ENCODE results near the gene SEC11C. TPM values are rescaled to one million over a fixed set of nuclear protein-coding genes. Genes with fewer than 3 reads are reported as not detected.

The SEC11C gene
- polyA plus RNA-seq, 2 of the 4 experiments (the other 2 are of a cell fraction) = 66.5 to 94.9 TPM

DNA sequence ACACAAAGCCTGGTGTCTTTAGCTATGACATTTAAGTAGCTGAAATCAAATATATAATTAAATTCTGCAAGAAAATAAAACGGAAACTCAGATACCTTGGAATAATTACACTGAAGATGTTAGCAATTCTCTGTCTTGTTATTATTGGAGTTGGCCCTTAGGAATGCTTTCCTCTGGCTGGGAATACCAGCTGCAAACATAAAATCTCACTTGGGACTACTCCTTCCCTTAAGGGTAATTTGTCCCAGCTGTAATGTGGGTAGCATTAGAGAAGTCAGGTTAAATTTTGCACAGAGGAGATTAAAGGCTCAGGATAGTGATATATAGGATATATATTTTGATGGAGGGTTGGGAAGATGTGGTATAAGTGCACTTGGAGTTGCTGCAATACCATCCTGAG, 43.0 kb downstream of the SEC11C start:
- no peak for ATAC-seq
- H3K4me3 ChIP-seq = no peak overlapping the region
- no peak for DNase-seq (ENCODE audit: low read depth in 1 of 2, low spot score in 1 of 2)
- FAIRE-seq = no peak
- H3K4me1 ChIP-seq = no peaks in the 10 kb centered on the region
- TF ChIP-seq GATA3 (IDR thresholded peaks at IDR 0.05; ENCODE audit: borderline replicate concordance) (no peak), RARB (CRISPR knock-in tag; IDR thresholded peaks at IDR 0.05) (no peak), TFCP2L1 (CRISPR knock-in tag; IDR thresholded peaks at IDR 0.05) (no peak), ZFP36 (IDR thresholded peaks at IDR 0.05; ENCODE audit: borderline replicate concordance, partially characterized antibody) (no peak), SMC3 (IDR thresholded peaks at IDR 0.05) (no peak), HOXB5 (CRISPR knock-in tag; IDR thresholded peaks at IDR 0.05) (no peak), EHF (CRISPR knock-in tag; IDR thresholded peaks at IDR 0.05) (no peak), JUNB (IDR thresholded peaks at IDR 0.05) (no peak), PHF8 (IDR thresholded peaks at IDR 0.05; ENCODE audit: borderline replicate concordance, low read depth) (no peak), CBX8 (IDR thresholded peaks at IDR 0.05) (no peak), HOXA7 (CRISPR knock-in tag; IDR thresholded peaks at IDR 0.05) (no peak), KDM5A (IDR thresholded peaks at IDR 0.05) (no peak), MAFK (IDR thresholded peaks at IDR 0.05; ENCODE audit: partially characterized antibody) (no peak)
- TF ChIP-seq, protein P1, sequence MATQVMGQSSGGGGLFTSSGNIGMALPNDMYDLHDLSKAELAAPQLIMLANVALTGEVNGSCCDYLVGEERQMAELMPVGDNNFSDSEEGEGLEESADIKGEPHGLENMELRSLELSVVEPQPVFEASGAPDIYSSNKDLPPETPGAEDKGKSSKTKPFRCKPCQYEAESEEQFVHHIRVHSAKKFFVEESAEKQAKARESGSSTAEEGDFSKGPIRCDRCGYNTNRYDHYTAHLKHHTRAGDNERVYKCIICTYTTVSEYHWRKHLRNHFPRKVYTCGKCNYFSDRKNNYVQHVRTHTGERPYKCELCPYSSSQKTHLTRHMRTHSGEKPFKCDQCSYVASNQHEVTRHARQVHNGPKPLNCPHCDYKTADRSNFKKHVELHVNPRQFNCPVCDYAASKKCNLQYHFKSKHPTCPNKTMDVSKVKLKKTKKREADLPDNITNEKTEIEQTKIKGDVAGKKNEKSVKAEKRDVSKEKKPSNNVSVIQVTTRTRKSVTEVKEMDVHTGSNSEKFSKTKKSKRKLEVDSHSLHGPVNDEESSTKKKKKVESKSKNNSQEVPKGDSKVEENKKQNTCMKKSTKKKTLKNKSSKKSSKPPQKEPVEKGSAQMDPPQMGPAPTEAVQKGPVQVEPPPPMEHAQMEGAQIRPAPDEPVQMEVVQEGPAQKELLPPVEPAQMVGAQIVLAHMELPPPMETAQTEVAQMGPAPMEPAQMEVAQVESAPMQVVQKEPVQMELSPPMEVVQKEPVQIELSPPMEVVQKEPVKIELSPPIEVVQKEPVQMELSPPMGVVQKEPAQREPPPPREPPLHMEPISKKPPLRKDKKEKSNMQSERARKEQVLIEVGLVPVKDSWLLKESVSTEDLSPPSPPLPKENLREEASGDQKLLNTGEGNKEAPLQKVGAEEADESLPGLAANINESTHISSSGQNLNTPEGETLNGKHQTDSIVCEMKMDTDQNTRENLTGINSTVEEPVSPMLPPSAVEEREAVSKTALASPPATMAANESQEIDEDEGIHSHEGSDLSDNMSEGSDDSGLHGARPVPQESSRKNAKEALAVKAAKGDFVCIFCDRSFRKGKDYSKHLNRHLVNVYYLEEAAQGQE (IDR thresholded peaks at IDR 0.05) = no peak
- TF ChIP-seq, protein P2, sequence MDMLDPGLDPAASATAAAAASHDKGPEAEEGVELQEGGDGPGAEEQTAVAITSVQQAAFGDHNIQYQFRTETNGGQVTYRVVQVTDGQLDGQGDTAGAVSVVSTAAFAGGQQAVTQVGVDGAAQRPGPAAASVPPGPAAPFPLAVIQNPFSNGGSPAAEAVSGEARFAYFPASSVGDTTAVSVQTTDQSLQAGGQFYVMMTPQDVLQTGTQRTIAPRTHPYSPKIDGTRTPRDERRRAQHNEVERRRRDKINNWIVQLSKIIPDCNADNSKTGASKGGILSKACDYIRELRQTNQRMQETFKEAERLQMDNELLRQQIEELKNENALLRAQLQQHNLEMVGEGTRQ (IDR thresholded peaks at IDR 0.05) = no peak
- TF ChIP-seq, protein P3, sequence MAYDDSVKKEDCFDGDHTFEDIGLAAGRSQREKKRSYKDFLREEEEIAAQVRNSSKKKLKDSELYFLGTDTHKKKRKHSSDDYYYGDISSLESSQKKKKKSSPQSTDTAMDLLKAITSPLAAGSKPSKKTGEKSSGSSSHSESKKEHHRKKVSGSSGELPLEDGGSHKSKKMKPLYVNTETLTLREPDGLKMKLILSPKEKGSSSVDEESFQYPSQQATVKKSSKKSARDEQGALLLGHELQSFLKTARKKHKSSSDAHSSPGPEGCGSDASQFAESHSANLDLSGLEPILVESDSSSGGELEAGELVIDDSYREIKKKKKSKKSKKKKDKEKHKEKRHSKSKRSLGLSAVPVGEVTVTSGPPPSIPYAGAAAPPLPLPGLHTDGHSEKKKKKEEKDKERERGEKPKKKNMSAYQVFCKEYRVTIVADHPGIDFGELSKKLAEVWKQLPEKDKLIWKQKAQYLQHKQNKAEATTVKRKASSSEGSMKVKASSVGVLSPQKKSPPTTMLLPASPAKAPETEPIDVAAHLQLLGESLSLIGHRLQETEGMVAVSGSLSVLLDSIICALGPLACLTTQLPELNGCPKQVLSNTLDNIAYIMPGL (CRISPR knock-in tag; IDR thresholded peaks at IDR 0.05; ENCODE audit: borderline replicate concordance) = no peak
- ChIA-PET POLR2A (no interaction called here), CTCF (no interaction called here)
- H3K4me2 ChIP-seq = no peak overlapping the region
- 56% methylated on average over 1 of the region's 1 CpG for WGBS (ENCODE audit: missing lambda C conversion rate)
- no peak overlapping the region for H3K27ac ChIP-seq
- H3K9me3 ChIP-seq = no peaks in the 10 kb centered on the region

DNA sequence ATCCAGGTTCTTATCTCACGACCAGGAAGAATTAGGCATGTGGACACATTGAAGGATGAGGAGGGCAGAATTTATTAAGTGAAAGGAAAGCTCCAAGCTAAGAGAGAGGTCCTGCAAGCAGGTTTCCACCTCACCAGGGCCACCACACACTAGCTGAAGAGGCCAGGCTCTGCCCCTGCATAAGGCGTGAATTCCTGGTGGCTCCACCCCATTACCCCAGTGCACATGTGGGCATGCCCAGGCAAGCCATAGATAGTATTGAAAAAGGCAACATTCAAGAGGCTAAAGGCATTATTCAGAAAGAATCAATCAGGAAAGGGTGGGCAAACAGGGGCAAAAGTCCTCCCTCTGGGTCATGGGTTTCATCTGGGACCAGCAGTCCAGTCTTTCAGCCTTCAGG, 49.3 kb downstream of the SEC11C start:
- POLR2A ChIA-PET = no interaction called here
- Histone ChIP-seq H3K9me3 (no peaks in the 10 kb centered on the region), H3K27ac (no peak overlapping the region), H3K4me1 (no peaks in the 10 kb centered on the region), H3K4me3 (no peak overlapping the region), H3K4me2 (no peak overlapping the region)
- TF ChIP-seq HOXB13 (CRISPR knock-in tag; IDR thresholded peaks at IDR 0.05; ENCODE audit: low read depth) = no peak
- no peak for TF ChIP-seq MAZ (IDR thresholded peaks at IDR 0.05; ENCODE audit: borderline replicate concordance, low read depth, low read length)
- TF ChIP-seq, protein P3 (CRISPR knock-in tag; IDR thresholded peaks at IDR 0.05; ENCODE audit: borderline replicate concordance) = no peak
- TF ChIP-seq HDAC2 (IDR thresholded peaks at IDR 0.05) = no peak
- TF ChIP-seq, protein P4, sequence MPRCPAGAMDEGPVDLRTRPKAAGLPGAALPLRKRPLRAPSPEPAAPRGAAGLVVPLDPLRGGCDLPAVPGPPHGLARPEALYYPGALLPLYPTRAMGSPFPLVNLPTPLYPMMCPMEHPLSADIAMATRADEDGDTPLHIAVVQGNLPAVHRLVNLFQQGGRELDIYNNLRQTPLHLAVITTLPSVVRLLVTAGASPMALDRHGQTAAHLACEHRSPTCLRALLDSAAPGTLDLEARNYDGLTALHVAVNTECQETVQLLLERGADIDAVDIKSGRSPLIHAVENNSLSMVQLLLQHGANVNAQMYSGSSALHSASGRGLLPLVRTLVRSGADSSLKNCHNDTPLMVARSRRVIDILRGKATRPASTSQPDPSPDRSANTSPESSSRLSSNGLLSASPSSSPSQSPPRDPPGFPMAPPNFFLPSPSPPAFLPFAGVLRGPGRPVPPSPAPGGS (IDR thresholded peaks at IDR 0.05) = no peak
- TF ChIP-seq, protein P5, sequence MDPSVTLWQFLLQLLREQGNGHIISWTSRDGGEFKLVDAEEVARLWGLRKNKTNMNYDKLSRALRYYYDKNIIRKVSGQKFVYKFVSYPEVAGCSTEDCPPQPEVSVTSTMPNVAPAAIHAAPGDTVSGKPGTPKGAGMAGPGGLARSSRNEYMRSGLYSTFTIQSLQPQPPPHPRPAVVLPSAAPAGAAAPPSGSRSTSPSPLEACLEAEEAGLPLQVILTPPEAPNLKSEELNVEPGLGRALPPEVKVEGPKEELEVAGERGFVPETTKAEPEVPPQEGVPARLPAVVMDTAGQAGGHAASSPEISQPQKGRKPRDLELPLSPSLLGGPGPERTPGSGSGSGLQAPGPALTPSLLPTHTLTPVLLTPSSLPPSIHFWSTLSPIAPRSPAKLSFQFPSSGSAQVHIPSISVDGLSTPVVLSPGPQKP (IDR thresholded peaks at IDR 0.05; ENCODE audit: low read depth, low read length) = no peak
- TF ChIP-seq ZC3H11A (IDR thresholded peaks at IDR 0.05) = no peak
- no peak for TF ChIP-seq FOSB (CRISPR knock-in tag; IDR thresholded peaks at IDR 0.05)
- TF ChIP-seq, protein P6, sequence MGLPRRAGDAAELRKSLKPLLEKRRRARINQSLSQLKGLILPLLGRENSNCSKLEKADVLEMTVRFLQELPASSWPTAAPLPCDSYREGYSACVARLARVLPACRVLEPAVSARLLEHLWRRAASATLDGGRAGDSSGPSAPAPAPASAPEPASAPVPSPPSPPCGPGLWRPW (IDR thresholded peaks at IDR 0.05) = no peak
- TF ChIP-seq PHF8 (IDR thresholded peaks at IDR 0.05; ENCODE audit: borderline replicate concordance, low read depth) = no peak
- TF ChIP-seq TFCP2L1 (CRISPR knock-in tag; IDR thresholded peaks at IDR 0.05) = no peak
- no peak for TF ChIP-seq HOXA7 (CRISPR knock-in tag; IDR thresholded peaks at IDR 0.05)
- TF ChIP-seq SREBF2 (IDR thresholded peaks at IDR 0.05) = no peak
- no peak for TF ChIP-seq EHF (CRISPR knock-in tag; IDR thresholded peaks at IDR 0.05)
- TF ChIP-seq NPAS2 (CRISPR knock-in tag; IDR thresholded peaks at IDR 0.05; ENCODE audit: borderline replicate concordance) = no peak
- TF ChIP-seq ESRRA (IDR thresholded peaks at IDR 0.05; ENCODE audit: borderline replicate concordance, low read length) = no peak
- WGBS (ENCODE audit: missing lambda C conversion rate) = 60% methylated on average over 2 of the region's 2 CpGs
- CTCF ChIA-PET = no interaction called here
- no peak for DNase-seq (ENCODE audit: low read depth in 1 of 2, low spot score in 1 of 2)
- FAIRE-seq = no peak
- no peak for ATAC-seq
